Caco-2 (cell line): ENCODE data around the gene EMX1. TPM values are rescaled to one million over a fixed set of nuclear protein-coding genes. Genes with fewer than 3 reads are reported as not detected.

Experiments used
- BruUV-seq: library from RNA; stranded (reverse); fragments of 400-500 nt; replicated peaks from 2 replicates; lab custom pipeline; 2021; lab: Mats Ljungman, UMichigan
- CTCF ChIA-PET: fragments of 300-600 bp; sonication (Branson Sonifier 250); formaldehyde crosslinking; loops from one replicate; lab custom pipeline; 2022; ENCODE audit warnings: antibody characterized with exemption; lab: Charles Lee
- POLR2A ChIA-PET: fragments of 300-600 bp; sonication (Branson Sonifier 250); formaldehyde crosslinking; loops from one replicate; lab custom pipeline; 2022; ENCODE audit warnings: antibody characterized with exemption; lab: Charles Lee
- DNase-seq, 2 experiments: peaks; one replicate each; pipeline versions ENCODE4 v3.0.0 to v3.0.0-alpha.2; 2020 to 2022
- H3K27me3 ChIP-seq: replicated peaks from 2 replicates; pipeline ENCODE4 v1.6.0; 2011; ENCODE audit warnings: low read length; ENCODE audit not compliant: control insufficient read depth, insufficient read depth
- H3K36me3 ChIP-seq: 2 replicates; pipeline ENCODE4 v1.5.1; 2011; ENCODE audit warnings: low read length; ENCODE audit not compliant: control insufficient read depth, insufficient read depth
- H3K4me1 ChIP-seq: fragments of 250-450 bp; sonication (Bioruptor Pico); 2 replicates; pipeline ENCODE4 v1.5.1; 2020; ENCODE audit warnings: mild to moderate bottlenecking
- H3K4me3 ChIP-seq: 2 replicates; pipeline ENCODE4 v1.5.1; 2011; ENCODE audit warnings: low read depth, mild to moderate bottlenecking, control low read depth, low read length
- H3K9me3 ChIP-seq: fragments of 250-450 bp; sonication (Bioruptor Pico); 2 replicates; pipeline ENCODE4 v1.5.1; 2020; ENCODE audit warnings: mild to moderate bottlenecking, moderate library complexity
- H3K27ac Mint-ChIP-seq: one replicate; pipeline ENCODE4 v1.8.0; 2022; ENCODE audit warnings: mixed read lengths; ENCODE audit not compliant: unreplicated experiment
- H3K27me3 Mint-ChIP-seq: one replicate; pipeline ENCODE4 v1.8.0; 2022; ENCODE audit warnings: mixed read lengths; ENCODE audit not compliant: insufficient read depth, unreplicated experiment
- H3K36me3 Mint-ChIP-seq: one replicate; pipeline ENCODE4 v1.8.0; 2022; ENCODE audit warnings: mild to moderate bottlenecking, mixed read lengths; ENCODE audit not compliant: insufficient read depth, unreplicated experiment
- H3K4me1 Mint-ChIP-seq: one replicate; pipeline ENCODE4 v1.8.0; 2022; ENCODE audit warnings: low read depth, mixed read lengths; ENCODE audit not compliant: unreplicated experiment
- H3K4me3 Mint-ChIP-seq: one replicate; pipeline ENCODE4 v1.8.0; 2022; ENCODE audit warnings: mild to moderate bottlenecking, moderate library complexity, mixed read lengths; ENCODE audit not compliant: unreplicated experiment
- H3K9me3 Mint-ChIP-seq: one replicate; pipeline ENCODE4 v1.8.0; 2022; ENCODE audit warnings: mixed read lengths; ENCODE audit not compliant: unreplicated experiment
- CTCF ChIP-seq, 2 experiments: fragments of 200-600 bp in 1 of 2; IDR thresholded peaks; 1 replicate in 1 of 2; 2 replicates in 1 of 2; pipeline versions ENCODE4 v1.5.1 to v1.8.0; 2011 to 2022; ENCODE audit warnings: antibody characterized with exemption in 1 of 2, control low read depth in 1 of 2, inconsistent platforms in 1 of 2, low read depth in 1 of 2, low read length in 1 of 2, mild to moderate bottlenecking in 1 of 2, moderate library complexity in 1 of 2; ENCODE audit not compliant: insufficient read depth in 1 of 2, severe bottlenecking in 1 of 2, unreplicated experiment in 1 of 2
- intact Hi-C: fragments of 100-400 bp; cut with micrococcal nuclease; formaldehyde crosslinking; loops from one replicate; pipeline ENCODE4 v1.10.0; 2022; ENCODE audit not compliant: unreplicated experiment
- total RNA-seq: library from RNA; stranded (reverse); gene quantifications from 2 replicates; pipeline ENCODE4 v1.2.3, GENCODE V29; 2022

Gene EMX1
- total RNA-seq, 1 experiment from 2014 or later, result 3.6 TPM

GRCh38 chr2:72897785-72898584 lies 19.3 kb upstream of the EMX1 start:
- no peak for TF ChIP-seq CTCF (IDR thresholded peaks at IDR 0.05; ENCODE audit: insufficient read depth in 1 of 2, low read depth in 1 of 2, low read length in 1 of 2, severe bottlenecking in 1 of 2, unreplicated experiment in 1 of 2)
- Mint-ChIP-seq H3K27ac (no peak overlapping the region), H3K36me3 (no peaks in the 10 kb centered on the region), H3K4me3 (no peak overlapping the region), H3K27me3 (peaks cover 20% of the 10 kb centered on the region), H3K4me1 (peaks cover 7% of the 10 kb centered on the region), H3K9me3 (no peaks in the 10 kb centered on the region)
- no peak for DNase-seq
- no TSS peak for BruUV-seq
- no peaks in the 10 kb centered on the region for H3K9me3 ChIP-seq
- ChIA-PET POLR2A (no interaction called here), CTCF (interaction anchor here (0.6 kb wide), 2 partner anchors 90 to 213 kb away, joined by 4 read pairs; no protein-coding TSS in a partner anchor)
- no peaks in the 10 kb centered on the region for H3K27me3 ChIP-seq
- intact Hi-C loops, result no loop called here
- no peak overlapping the region for H3K4me3 ChIP-seq
- H3K36me3 ChIP-seq, result no peaks in the 10 kb centered on the region
- no peaks in the 10 kb centered on the region for H3K4me1 ChIP-seq

- no peak for TF ChIP-seq CTCF (IDR thresholded peaks at IDR 0.05; ENCODE audit: insufficient read depth in 1 of 2, low read depth in 1 of 2, low read length in 1 of 2, severe bottlenecking in 1 of 2, unreplicated experiment in 1 of 2)
- Histone ChIP-seq H3K9me3 (no peaks in the 10 kb centered on the region), H3K36me3 (no peaks in the 10 kb centered on the region), H3K4me1 (no peaks in the 10 kb centered on the region), H3K27me3 (no peaks in the 10 kb centered on the region), H3K4me3 (no peak overlapping the region)
- intact Hi-C loops, result no loop called here
- ChIA-PET POLR2A (no interaction called here), CTCF (interaction anchor here (0.6 kb wide), 2 partner anchors 89 to 213 kb away, joined by 4 read pairs; no protein-coding TSS in a partner anchor)
- Mint-ChIP-seq H3K27ac (no peak overlapping the region), H3K4me3 (no peak overlapping the region), H3K27me3 (peaks cover 23% of the 10 kb centered on the region), H3K4me1 (peaks cover 7% of the 10 kb centered on the region), H3K9me3 (no peaks in the 10 kb centered on the region), H3K36me3 (no peaks in the 10 kb centered on the region)
- DNase-seq, result no peak
- no TSS peak for BruUV-seq
These were observed 18.8 kb upstream of the EMX1 start for GRCh38 chr2:72898585-72898906.

- no TSS peak for BruUV-seq
- Mint-ChIP-seq H3K9me3 (no peaks in the 10 kb centered on the region), H3K27me3 (peaks cover 26% of the 10 kb centered on the region), H3K4me3 (no peak overlapping the region), H3K36me3 (no peaks in the 10 kb centered on the region), H3K27ac (no peak overlapping the region), H3K4me1 (peaks cover 5% of the 10 kb centered on the region)
- no peak for TF ChIP-seq CTCF (IDR thresholded peaks at IDR 0.05; ENCODE audit: insufficient read depth in 1 of 2, low read depth in 1 of 2, low read length in 1 of 2, severe bottlenecking in 1 of 2, unreplicated experiment in 1 of 2)
- DNase-seq, result no peak
- no peaks in the 10 kb centered on the region for H3K27me3 ChIP-seq
- H3K4me1 ChIP-seq, result no peaks in the 10 kb centered on the region
- intact Hi-C loops, result no loop called here
- no peak overlapping the region for H3K4me3 ChIP-seq
- no peaks in the 10 kb centered on the region for H3K36me3 ChIP-seq
- ChIA-PET POLR2A (no interaction called here), CTCF (no interaction called here)
- H3K9me3 ChIP-seq, result no peaks in the 10 kb centered on the region
These were observed 17.0 kb upstream of the EMX1 start for GRCh38 chr2:72900191-72900825.
